Right hindlimb (tissue), 1 donor: ENCODE data around the gene DCTPP1.

Source experiments
- DNase-seq: peaks from one replicate; pipeline ENCODE4 v3.0.0-alpha.2; 2018

Gene DCTPP1

GRCh38 chr16:30446203-30446595, 16.4 kb upstream of the DCTPP1 start:
- no peak for DNase-seq

- DNase-seq = peak; percentile 97
Observed at GRCh38 chr16:30445408-30446202, 15.8 kb upstream of the DCTPP1 start, which contains the start of gene SEPHS2. Gene SEPHS2, minus strand, starts transcription at chr16:30445874. Its CDS starts 147 bp downstream, at chr16:30445727.

GRCh38 chr16:30445149-30445407, 15.2 kb upstream of the DCTPP1 start:
- DNase-seq = no peak

- no peak for DNase-seq
Observed at GRCh38 chr16:30444231-30445148, 14.7 kb upstream of the DCTPP1 start.

GRCh38 chr16:30443631-30444030, 13.8 kb upstream of the DCTPP1 start:
- DNase-seq = no peak

- no peak for DNase-seq
Observed at GRCh38 chr16:30439720-30440348, 10.0 kb upstream of the DCTPP1 start.

- DNase-seq = no peak
Observed at GRCh38 chr16:30438835-30439234, 9.0 kb upstream of the DCTPP1 start.

GRCh38 chr16:30437511-30438046, 7.7 kb upstream of the DCTPP1 start:
- DNase-seq = no peak

GRCh38 chr16:30434852-30435251, 5.0 kb upstream of the DCTPP1 start:
- no peak for DNase-seq

- DNase-seq = no peak
Observed at GRCh38 chr16:30430428-30430970, 669 bp upstream of the DCTPP1 start.

GRCh38 chr16:30429418-30429677, 482 bp downstream of the DCTPP1 start:
- DNase-seq = no peak

- DNase-seq = no peak
Observed at GRCh38 chr16:30428055-30428454, 1.8 kb downstream of the DCTPP1 start.

GRCh38 chr16:30421010-30421409, 8.8 kb downstream of the DCTPP1 start:
- no peak for DNase-seq

- no peak for DNase-seq
Observed at GRCh38 chr16:30418350-30419181, 11.3 kb downstream of the DCTPP1 start.

- peak; percentile 90 for DNase-seq
Observed at GRCh38 chr16:30417529-30418349, 12.1 kb downstream of the DCTPP1 start.

GRCh38 chr16:30416624-30417528, 13.0 kb downstream of the DCTPP1 start:
- DNase-seq = no peak

GRCh38 chr16:30416047-30416603, 13.7 kb downstream of the DCTPP1 start:
- no peak for DNase-seq

- DNase-seq = no peak
Observed at GRCh38 chr16:30414159-30414558, 15.7 kb downstream of the DCTPP1 start.

- no peak for DNase-seq
Observed at GRCh38 chr16:30413112-30413806, 16.6 kb downstream of the DCTPP1 start.
